ENCODE results near the gene FAM3C.

FAM3C gene

DNA sequence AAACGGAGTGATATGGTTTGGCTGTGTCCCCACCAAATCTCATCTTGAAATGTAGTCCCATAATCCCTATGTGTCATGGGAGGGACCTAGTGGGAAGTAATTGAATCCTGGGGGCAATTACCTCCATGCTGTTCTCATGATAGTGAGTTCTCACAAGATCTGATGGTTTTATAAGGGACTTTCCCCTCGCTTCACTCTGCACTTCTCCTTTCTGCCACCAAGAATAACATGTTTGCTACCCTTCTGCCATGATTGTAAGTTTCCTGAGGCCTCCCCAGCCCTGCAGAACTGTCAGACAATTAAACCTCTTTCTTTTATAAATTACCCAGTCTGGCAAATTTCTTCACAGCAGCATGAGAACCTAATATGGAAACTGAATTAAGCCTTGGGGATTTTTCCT, 19.1 kb downstream of the FAM3C start:
- DNase-seq, result peak in 3 of 4 experiments; percentile 20 to 34 (median 26)

- DNase-seq, result no peak
Observed at GRCh38 chr7:121373177-121373576, 22.9 kb downstream of the FAM3C start.

DNA sequence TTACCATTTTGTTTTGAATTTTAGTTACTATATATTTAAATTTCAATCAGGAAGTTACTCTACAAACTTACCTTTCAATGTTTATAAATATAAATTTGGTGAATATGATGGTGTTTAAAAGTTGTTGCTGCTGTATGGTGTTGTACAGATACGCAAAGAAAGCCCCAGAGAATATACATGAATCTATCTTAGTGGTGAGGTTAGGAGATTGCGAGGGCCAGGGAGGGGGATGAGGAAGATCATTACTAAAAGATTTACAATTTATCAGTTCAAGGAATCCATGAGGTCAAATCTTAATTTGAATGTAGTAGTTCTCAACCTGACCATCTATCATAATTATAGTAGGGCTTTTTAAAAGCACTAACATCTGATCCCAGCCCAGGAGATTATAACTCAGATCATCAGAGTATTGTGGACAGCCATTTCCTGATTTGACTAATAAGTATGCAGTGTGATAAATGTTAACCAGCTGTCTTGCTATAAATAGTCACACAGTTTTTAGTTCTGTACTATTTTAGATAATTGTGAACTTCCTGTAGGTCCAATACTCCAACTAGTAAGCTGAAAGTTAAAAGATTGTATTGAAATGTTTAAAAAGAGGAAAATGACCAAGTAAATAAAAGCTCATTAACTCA, 23.6 kb downstream of the FAM3C start:
- DNase-seq, result no peak

- no peak for DNase-seq
Observed at GRCh38 chr7:121371883-121372282, 24.2 kb downstream of the FAM3C start.

- DNase-seq, result no peak
Observed at GRCh38 chr7:121371367-121371766, 24.7 kb downstream of the FAM3C start.

- DNase-seq, result no peak
Observed at GRCh38 chr7:121369462-121369861, 26.6 kb downstream of the FAM3C start.

- DNase-seq, result peak; percentile 17 to 60 (median 52)
Observed at GRCh38 chr7:121366852-121367431, 29.2 kb downstream of the FAM3C start.

DNA sequence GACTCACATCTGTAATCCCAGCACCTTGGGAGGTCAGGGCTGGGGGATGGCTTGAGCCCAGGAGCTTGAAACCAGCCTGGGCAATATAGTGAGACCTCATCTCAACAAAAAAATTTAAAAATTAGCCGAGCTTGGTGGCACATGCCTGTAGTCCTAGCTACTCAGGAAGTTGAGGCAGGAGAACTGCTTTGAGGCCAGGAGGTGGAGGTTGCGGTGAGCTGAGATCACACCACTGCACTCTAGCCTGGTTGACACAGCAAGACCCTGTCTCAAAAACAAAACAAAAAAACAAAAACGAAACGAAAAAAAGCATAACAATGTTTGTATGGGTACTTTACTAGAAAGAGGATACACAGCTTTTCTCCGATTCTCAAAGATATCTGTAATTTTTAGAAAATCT, 35.5 kb downstream of the FAM3C start:
- DNase-seq, result no peak

- peak in 2 of 4 experiments; percentile 2 to 19 for DNase-seq
Observed at GRCh38 chr7:121355574-121355973, 40.5 kb downstream of the FAM3C start.

- no peak for DNase-seq
Observed at GRCh38 chr7:121352323-121352722, 43.8 kb downstream of the FAM3C start.

DNA sequence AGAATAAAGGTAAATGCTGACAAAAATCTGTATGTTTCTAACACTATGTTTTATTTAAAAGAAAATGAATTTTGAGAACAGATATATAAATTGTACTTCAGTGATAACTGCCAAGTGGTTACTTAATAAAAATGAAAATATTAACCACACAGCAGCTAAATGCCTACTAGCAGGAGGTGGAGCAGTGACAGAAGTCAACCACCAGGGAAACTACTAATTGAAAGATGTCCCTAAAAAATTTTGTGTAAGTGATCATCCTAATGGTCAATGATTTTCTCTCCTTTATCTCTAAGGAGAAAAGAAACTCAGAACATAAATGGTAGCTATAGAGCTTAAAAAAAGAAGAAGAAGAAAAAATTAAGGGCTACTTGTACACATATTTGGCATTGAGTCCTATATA, 44.4 kb downstream of the FAM3C start:
- no peak for DNase-seq

GRCh38 chr7:121344497-121344896, 51.6 kb downstream of the FAM3C start:
- DNase-seq, result no peak

DNA sequence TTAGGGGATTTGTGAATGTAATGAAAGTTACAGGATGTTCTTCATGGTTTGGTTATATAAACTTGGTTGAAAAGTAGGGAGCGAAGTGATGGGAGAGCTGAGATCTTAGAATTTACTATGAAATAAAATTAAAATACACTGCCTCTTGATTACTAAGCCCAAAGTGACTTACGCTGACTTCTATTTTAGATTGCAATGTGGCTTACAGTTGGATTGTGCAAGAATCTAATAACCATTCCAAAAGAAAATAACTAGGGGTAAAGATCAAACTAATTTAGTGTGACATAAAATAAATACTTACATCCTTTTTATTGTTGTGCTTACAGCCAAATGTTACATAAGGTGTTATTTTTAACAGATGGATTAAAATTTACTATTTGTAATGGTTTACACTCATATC, 52.0 kb downstream of the FAM3C start:
- DNase-seq, result no peak

GRCh38 chr7:121343302-121343701, 52.8 kb downstream of the FAM3C start:
- DNase-seq, result no peak

DNA sequence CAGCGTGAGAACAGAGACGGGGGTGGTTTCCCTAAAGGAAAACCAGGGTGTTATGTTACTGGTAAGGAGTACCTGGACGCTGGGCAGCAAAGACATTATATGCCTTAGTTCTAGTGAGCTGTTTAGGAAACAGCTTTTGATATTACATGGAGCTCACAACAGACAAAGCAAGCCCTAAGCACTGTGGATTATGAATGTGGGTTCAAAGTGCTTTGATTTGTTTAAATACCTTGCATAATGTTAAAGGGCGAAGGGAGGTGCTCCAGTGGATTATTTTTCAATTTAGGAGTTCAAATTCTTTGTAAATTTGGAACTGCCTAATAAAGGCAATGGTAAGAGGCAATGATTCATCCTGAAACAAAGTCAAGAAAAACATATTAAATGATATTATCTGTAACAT, 53.5 kb downstream of the FAM3C start:
- no peak for DNase-seq

DNA sequence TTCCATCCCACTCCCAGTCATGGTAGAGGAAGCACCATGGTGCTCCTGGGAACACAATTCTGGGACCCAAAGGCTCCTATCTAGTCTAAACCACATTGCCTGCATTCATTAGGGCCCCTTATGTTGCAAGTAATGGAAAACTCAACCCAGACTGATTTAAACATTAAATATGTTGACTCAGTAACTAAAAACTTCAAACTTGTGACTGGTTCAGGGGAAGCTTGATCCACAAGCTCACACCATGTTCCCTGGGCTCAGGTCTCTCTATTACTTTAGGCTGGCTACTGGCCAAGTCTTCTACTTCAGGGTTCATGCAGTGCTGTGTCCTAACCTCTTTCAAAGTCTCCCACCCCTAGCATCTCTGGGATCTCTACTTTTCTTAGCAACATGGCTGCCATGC, 54.2 kb downstream of the FAM3C start:
- no peak for DNase-seq

- DNase-seq, result no peak
Observed at GRCh38 chr7:121339082-121339481, 57.0 kb downstream of the FAM3C start.

- DNase-seq, result no peak
Observed at GRCh38 chr7:121337398-121337797, 58.7 kb downstream of the FAM3C start.

- DNase-seq, result no peak
Observed at GRCh38 chr7:121336579-121336978, 59.5 kb downstream of the FAM3C start.

DNA sequence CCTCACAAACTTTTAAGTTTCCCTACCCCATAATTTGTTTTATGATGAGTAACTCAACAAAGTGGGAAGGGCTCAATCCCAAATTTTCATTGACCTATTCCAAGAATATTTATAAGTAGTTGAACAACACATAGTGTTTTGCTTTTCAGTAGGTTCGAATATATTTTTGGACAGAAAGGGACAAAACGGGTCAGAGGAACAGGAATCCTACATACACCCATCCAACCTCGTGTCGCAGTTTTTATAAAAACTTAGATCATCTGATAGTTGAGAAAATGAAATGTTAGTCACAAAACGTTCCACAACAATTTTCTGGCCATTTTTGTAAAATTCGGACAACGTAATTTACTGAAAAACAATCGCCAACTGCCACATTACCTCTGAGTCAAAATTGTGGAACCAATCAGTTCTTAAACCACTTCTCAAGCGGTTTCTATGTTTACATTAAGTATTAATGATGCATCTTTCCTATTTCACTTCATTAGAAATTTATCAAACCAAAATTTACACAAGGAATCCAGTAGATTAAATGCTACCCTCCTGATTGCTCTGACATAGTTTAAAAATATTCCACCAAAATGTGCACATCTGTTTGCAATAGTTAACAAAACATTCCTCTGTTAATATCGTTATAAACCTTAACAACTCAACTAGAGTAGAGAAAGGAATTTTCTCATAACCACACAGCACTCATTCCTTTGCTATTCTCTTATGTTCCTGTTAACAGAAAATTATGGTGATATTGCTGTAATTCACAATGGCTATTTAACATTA, 61.0 kb downstream of the FAM3C start:
- DNase-seq, result no peak

DNA sequence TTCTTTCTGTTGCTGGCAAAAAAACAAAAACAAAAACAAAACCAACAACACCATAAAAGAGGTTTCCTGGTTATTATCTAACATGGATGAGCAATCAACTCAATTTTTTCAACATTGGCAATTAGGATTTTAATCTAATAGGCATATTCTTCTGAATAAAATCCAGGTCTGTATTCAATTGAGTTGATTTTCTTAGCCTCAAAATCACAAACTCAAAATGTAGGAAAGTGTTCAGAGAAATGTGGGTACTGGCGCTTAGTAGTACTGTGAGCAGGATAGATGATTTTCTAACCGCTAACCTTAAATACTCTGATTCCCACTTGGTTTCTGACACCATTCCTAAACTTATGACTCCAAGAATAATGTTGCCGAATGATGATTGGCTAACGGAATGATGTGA, 61.7 kb downstream of the FAM3C start:
- no peak for DNase-seq

DNA sequence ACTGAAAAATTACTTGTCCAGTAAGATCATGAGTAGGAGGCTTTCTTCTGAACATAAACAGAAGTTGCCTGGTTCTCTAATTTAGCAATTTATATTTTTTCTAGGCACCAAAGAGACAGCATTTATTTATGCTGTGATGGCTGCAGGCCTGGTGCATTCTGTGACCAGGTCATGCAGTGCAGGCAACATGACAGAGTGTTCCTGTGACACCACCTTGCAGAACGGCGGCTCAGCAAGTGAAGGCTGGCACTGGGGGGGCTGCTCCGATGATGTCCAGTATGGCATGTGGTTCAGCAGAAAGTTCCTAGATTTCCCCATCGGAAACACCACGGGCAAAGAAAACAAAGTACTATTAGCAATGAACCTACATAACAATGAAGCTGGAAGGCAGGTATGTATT, 64.5 kb downstream of the FAM3C start:
- no peak for DNase-seq

DNA sequence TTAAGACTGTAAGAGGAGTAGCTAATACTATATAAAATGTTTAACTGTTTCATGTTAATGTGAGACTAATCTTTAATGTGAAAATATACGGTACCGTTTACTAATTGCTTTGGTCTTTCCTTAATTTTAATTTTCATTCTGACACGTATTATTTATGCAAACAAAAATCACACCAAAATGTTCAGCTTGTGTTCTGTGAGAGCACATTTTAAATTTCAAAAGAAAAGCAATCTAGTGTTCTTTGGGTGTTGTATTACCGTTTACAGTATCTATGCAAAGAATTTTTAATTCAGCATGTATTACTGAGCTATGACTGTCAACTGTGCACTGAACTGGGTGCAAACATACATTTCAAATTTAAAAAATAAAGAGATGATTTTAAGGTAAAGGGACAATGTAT, 65.1 kb downstream of the FAM3C start:
- no peak for DNase-seq

All from suppressor macrophage (primary cell).